Hepatocyte (in vitro differentiated cells): ENCODE measurements around the gene PLCG1. TPM values are rescaled to one million over a fixed set of nuclear protein-coding genes. Genes with fewer than 3 reads are reported as not detected.

Experiments used
- DNase-seq: peaks from one replicate; pipeline ENCODE4 v3.0.0-alpha.2; 2016; ENCODE audit warnings: low spot score
- H2AFZ ChIP-seq: fragments of 200-600 bp; sonication (generic); 2 replicates; pipeline ENCODE4 v1.6.0; 2016; ENCODE audit warnings: antibody characterized with exemption, mild to moderate bottlenecking
- H3K27ac ChIP-seq: fragments of 200-600 bp; sonication (generic); 2 replicates; pipeline ENCODE4 v1.5.1; 2016; ENCODE audit warnings: mild to moderate bottlenecking
- H3K27me3 ChIP-seq: fragments of 200-600 bp; sonication (generic); 2 replicates; pipeline ENCODE4 v1.6.1; 2016
- H3K36me3 ChIP-seq: fragments of 200-600 bp; sonication (generic); replicated peaks from 2 replicates; pipeline ENCODE4 v1.5.1; 2016; ENCODE audit warnings: low read depth; ENCODE audit not compliant: insufficient read depth
- H3K4me1 ChIP-seq: fragments of 200-600 bp; sonication (generic); 2 replicates; pipeline ENCODE4 v1.5.1; 2016; ENCODE audit warnings: mild to moderate bottlenecking, moderate library complexity; ENCODE audit not compliant: insufficient read depth
- H3K4me2 ChIP-seq: fragments of 200-600 bp; sonication (generic); 2 replicates; pipeline ENCODE4 v1.6.0; 2016
- H3K4me3 ChIP-seq: fragments of 200-600 bp; sonication (generic); 2 replicates; pipeline ENCODE4 v1.5.1; 2016; ENCODE audit warnings: mild to moderate bottlenecking
- H3K79me2 ChIP-seq: fragments of 200-600 bp; sonication (generic); 2 replicates; pipeline ENCODE4 v1.6.0; 2017; ENCODE audit warnings: mild to moderate bottlenecking
- H3K9me2 ChIP-seq: fragments of 200-600 bp; sonication (generic); replicated peaks from 2 replicates; pipeline ENCODE4 v1.6.0; 2017; ENCODE audit warnings: mild to moderate bottlenecking; ENCODE audit not compliant: insufficient read depth
- H3K9me3 ChIP-seq: fragments of 200-600 bp; sonication (generic); 2 replicates; pipeline ENCODE4 v1.5.1; 2016; ENCODE audit warnings: low read depth, mild to moderate bottlenecking
- H4K20me1 ChIP-seq: fragments of 200-600 bp; sonication (generic); 2 replicates; pipeline ENCODE4 v1.6.0; 2016; ENCODE audit warnings: mild to moderate bottlenecking; ENCODE audit not compliant: insufficient read depth, poor library complexity, severe bottlenecking
- CTCF ChIP-seq: fragments of 200-600 bp; sonication (generic); IDR thresholded peaks from 2 replicates; pipeline ENCODE4 v1.5.1; 2016; ENCODE audit warnings: antibody characterized with exemption, mild to moderate bottlenecking; ENCODE audit not compliant: poor library complexity
- EZH2 ChIP-seq: fragments of 200-600 bp; sonication (generic); IDR thresholded peaks from 2 replicates; pipeline ENCODE4 v1.6.1; 2016; ENCODE audit warnings: antibody characterized with exemption, mild to moderate bottlenecking, borderline replicate concordance
- EZH2phosphoT487 ChIP-seq: fragments of 200-600 bp; sonication (generic); IDR thresholded peaks from one replicate; pipeline ENCODE4 v1.6.1; 2018; ENCODE audit warnings: antibody characterized with exemption, mild to moderate bottlenecking, low read depth, moderate library complexity; ENCODE audit not compliant: unreplicated experiment, severe bottlenecking
- WGBS: methylation state at CpG from one replicate; pipeline ENCODE4 v1.1.6; 2016; ENCODE audit warnings: low lambda C conversion rate; ENCODE audit errors: missing lambda C conversion rate; 5-methylcytosine and 5-hydroxymethylcytosine counted together
- polyA plus RNA-seq: library from polyadenylated mRNA; unstranded; fragments of >200 nt; fragmentation: Nextera tagmentation; extraction: Ambion mirVana; gene quantifications from 2 replicates; pipeline ENCODE4 v1.2.1, GENCODE V29; 2016
- total RNA-seq: library from RNA; depleted of rRNA; stranded (reverse); fragments of >200 nt; gene quantifications from 2 replicates; pipeline ENCODE4 v1.2.3, GENCODE V29; 2014

The PLCG1 gene
- total and polyA plus RNA-seq, 2 experiments from 2014 or later, result 52.7 to 73.2 TPM

GRCh38 chr20:41135187-41135887 lies 2.0 kb upstream of the PLCG1 start:
- 49% methylated on average over 13 of the region's 13 CpGs for WGBS
- no peaks in the 10 kb centered on the region for H3K9me2 ChIP-seq
- H3K36me3 ChIP-seq, result no peaks in the 10 kb centered on the region
- peaks cover 16% of the 10 kb centered on the region for H4K20me1 ChIP-seq
- H3K9me3 ChIP-seq, result no peaks in the 10 kb centered on the region
- peak; percentile 72 for DNase-seq
- no peak for TF ChIP-seq EZH2
- TF ChIP-seq EZH2phosphoT487, result no peak
- TF ChIP-seq CTCF, result peak; percentile 62
- no peaks in the 10 kb centered on the region for H3K27me3 ChIP-seq
- H3K79me2 ChIP-seq, result peaks cover 30% of the 10 kb centered on the region
- H3K4me1 ChIP-seq, result peaks cover 20% of the 10 kb centered on the region
- no peak overlapping the region for H3K4me2 ChIP-seq
- no peak overlapping the region for H3K4me3 ChIP-seq
- no peak overlapping the region for H2AFZ ChIP-seq
- H3K27ac ChIP-seq, result no peak overlapping the region

GRCh38 chr20:41135888-41136679 lies 1.3 kb upstream of the PLCG1 start:
- Histone ChIP-seq H3K27me3 (no peaks in the 10 kb centered on the region), H2AFZ (peak overlapping the region; percentile 88), H3K36me3 (no peaks in the 10 kb centered on the region), H3K4me2 (peak overlapping the region; percentile 88), H3K9me3 (no peaks in the 10 kb centered on the region), H4K20me1 (peaks cover 24% of the 10 kb centered on the region), H3K4me3 (peak overlapping the region; percentile 2), H3K4me1 (peaks cover 23% of the 10 kb centered on the region), H3K27ac (peak overlapping the region; percentile 100), H3K9me2 (no peaks in the 10 kb centered on the region), H3K79me2 (peaks cover 37% of the 10 kb centered on the region)
- TF ChIP-seq CTCF, result no peak
- TF ChIP-seq EZH2phosphoT487, result no peak
- TF ChIP-seq EZH2, result no peak
- 34% methylated on average over 21 of the region's 23 CpGs for WGBS
- no peak for DNase-seq

GRCh38 chr20:41137614-41138474 lies 501 bp downstream of the PLCG1 start:
- Histone ChIP-seq H3K27me3 (no peaks in the 10 kb centered on the region), H2AFZ (peak overlapping the region; percentile 81), H3K4me3 (peak overlapping the region; percentile 94), H3K4me2 (peak overlapping the region; percentile 88), H3K36me3 (no peaks in the 10 kb centered on the region), H3K27ac (peak overlapping the region; percentile 100), H3K79me2 (peaks cover 55% of the 10 kb centered on the region), H3K4me1 (peaks cover 35% of the 10 kb centered on the region), H3K9me3 (no peaks in the 10 kb centered on the region), H4K20me1 (peaks cover 41% of the 10 kb centered on the region), H3K9me2 (no peaks in the 10 kb centered on the region)
- 1% methylated on average over 49 of the region's 66 CpGs for WGBS
- DNase-seq, result peak; percentile 88
- no peak for TF ChIP-seq EZH2phosphoT487
- no peak for TF ChIP-seq CTCF
